IMR-90 (cell line): ENCODE results near the gene NIBAN1. TPM values are rescaled to one million over a fixed set of nuclear protein-coding genes. Genes with fewer than 3 reads are reported as not detected.
A peak's percentile ranks its signal among the peaks of the same experiment; 100 is the strongest.

Source experiments
- ATAC-seq: fragments of 200-7000 bp; cut with Tn5 transposase; 2 replicates; pipeline ENCODE4 v1.9.1; 2020; ENCODE audit warnings: low read depth, mild to moderate bottlenecking, moderate library complexity
- BruUV-seq: library from RNA; stranded (reverse); fragments of 400-500 nt; replicated peaks from 2 replicates; lab custom pipeline; 2021; lab: Mats Ljungman, UMichigan
- CTCF ChIA-PET: fragments of 300-600 bp; formaldehyde crosslinking; extraction: SDS; loops from one replicate; lab custom pipeline; 2021; ENCODE audit warnings: antibody characterized with exemption; lab: Yijun Ruan, JAX
- POLR2A ChIA-PET: fragments of 300-600 bp; sonication (Branson Sonifier 250); formaldehyde crosslinking; loops from one replicate; lab custom pipeline; 2022; ENCODE audit warnings: antibody characterized with exemption; ENCODE audit not compliant: unreplicated experiment; lab: Charles Lee
- DNase-seq: peaks from one replicate; pipeline ENCODE4 v3.0.0; 2013
- H2AFZ ChIP-seq: replicated peaks from 2 replicates; pipeline ENCODE3; 2013; ENCODE audit warnings: low read length, mild to moderate bottlenecking; ENCODE audit not compliant: poor library complexity
- H2AK5ac ChIP-seq: 2 replicates; pipeline ENCODE4 v1.6.1; 2013; ENCODE audit warnings: low read depth, low read length, inconsistent platforms
- H2AK9ac ChIP-seq: replicated peaks from 2 replicates; pipeline ENCODE3; 2013; ENCODE audit warnings: mild to moderate bottlenecking, low read depth, low read length, moderate library complexity; ENCODE audit not compliant: poor library complexity
- H2BK120ac ChIP-seq: 2 replicates; pipeline ENCODE4 v1.6.1; 2013; ENCODE audit warnings: low read depth, low read length, inconsistent platforms
- H2BK15ac ChIP-seq: 3 replicates; pipeline ENCODE4 v1.6.1; 2013; ENCODE audit warnings: low read depth, low read length, inconsistent platforms
- H2BK20ac ChIP-seq: 2 replicates; pipeline ENCODE4 v1.6.1; 2013; ENCODE audit warnings: low read depth, mild to moderate bottlenecking, inconsistent platforms, low read length, moderate library complexity
- H2BK5ac ChIP-seq: 2 replicates; pipeline ENCODE4 v1.6.1; 2013; ENCODE audit warnings: mild to moderate bottlenecking, low read depth, low read length, inconsistent platforms; ENCODE audit not compliant: poor library complexity, severe bottlenecking
- H3K14ac ChIP-seq: replicated peaks from 2 replicates; pipeline ENCODE4 v1.6.1; 2013; ENCODE audit warnings: low read depth, low read length, inconsistent platforms
- H3K18ac ChIP-seq: 2 replicates; pipeline ENCODE4 v1.6.1; 2013; ENCODE audit warnings: low read depth, low read length, control low read depth
- H3K23ac ChIP-seq: 2 replicates; pipeline ENCODE4 v1.6.1; 2013; ENCODE audit warnings: low read depth, low read length, inconsistent platforms
- H3K27ac ChIP-seq: 2 replicates; pipeline ENCODE4 v1.5.1; 2013; ENCODE audit warnings: mild to moderate bottlenecking, control low read depth, low read length; ENCODE audit not compliant: insufficient read depth
- H3K27me3 ChIP-seq: 2 replicates; pipeline ENCODE4 v1.6.1; 2013; ENCODE audit warnings: low read length; ENCODE audit not compliant: control insufficient read depth, insufficient read depth
- H3K36me3 ChIP-seq: 2 replicates; pipeline ENCODE4 v1.6.1; 2013; ENCODE audit warnings: low read length, mixed read lengths; ENCODE audit not compliant: control insufficient read depth, insufficient read depth
- H3K4ac ChIP-seq: 2 replicates; pipeline ENCODE4 v1.6.1; 2013; ENCODE audit warnings: low read depth, low read length, inconsistent platforms
- H3K4me1 ChIP-seq: 2 replicates; pipeline ENCODE4 v1.6.1; 2013; ENCODE audit warnings: low read length, mixed read lengths; ENCODE audit not compliant: control insufficient read depth, insufficient read depth
- H3K4me2 ChIP-seq: 2 replicates; pipeline ENCODE4 v1.6.1; 2013; ENCODE audit warnings: low read depth, mild to moderate bottlenecking, control low read depth, low read length, moderate library complexity
- H3K4me3 ChIP-seq: 2 replicates; pipeline ENCODE4 v1.5.1; 2013; ENCODE audit warnings: low read depth, mild to moderate bottlenecking, control low read depth, low read length, moderate library complexity; ENCODE audit not compliant: insufficient read depth
- H3K56ac ChIP-seq: 2 replicates; pipeline ENCODE4 v1.6.1; 2013; ENCODE audit warnings: low read length, inconsistent platforms; ENCODE audit not compliant: insufficient read depth; ENCODE audit errors: extremely low read depth
- H3K79me1 ChIP-seq, 2 experiments: 2 replicates each; pipeline ENCODE4 v1.6.1; 2013; ENCODE audit warnings: low read length in 2 of 2, inconsistent platforms in 1 of 2, low read depth in 1 of 2
- H3K9ac ChIP-seq: 2 replicates; pipeline ENCODE4 v1.6.1; 2013; ENCODE audit warnings: low read depth, low read length, control low read depth
- H3K9me1 ChIP-seq: 2 replicates; pipeline ENCODE4 v1.6.1; 2013; ENCODE audit warnings: low read length, inconsistent platforms; ENCODE audit not compliant: insufficient read depth
- H3K9me3 ChIP-seq: 2 replicates; pipeline ENCODE4 v1.6.1; 2013; ENCODE audit warnings: low read length; ENCODE audit not compliant: control insufficient read depth, insufficient read depth
- H4K20me1 ChIP-seq: 2 replicates; pipeline ENCODE4 v1.6.1; 2013; ENCODE audit warnings: low read length, inconsistent platforms; ENCODE audit not compliant: insufficient read depth
- H4K5ac ChIP-seq: 2 replicates; pipeline ENCODE4 v1.6.1; 2013; ENCODE audit warnings: mild to moderate bottlenecking, low read depth, low read length, control low read depth
- H4K8ac ChIP-seq, 2 experiments: 2 replicates each; pipeline ENCODE4 v1.6.1; 2013; ENCODE audit warnings: low read depth in 2 of 2, low read length in 2 of 2, control low read depth in 1 of 2, inconsistent platforms in 1 of 2
- H4K91ac ChIP-seq: 2 replicates; pipeline ENCODE4 v1.6.1; 2013; ENCODE audit warnings: low read depth, low read length, inconsistent platforms; ENCODE audit not compliant: insufficient read depth
- BHLHE40 ChIP-seq: fragments of 150-350 bp; IDR thresholded peaks from 2 replicates; pipeline ENCODE4 v1.6.1; 2016; ENCODE audit warnings: mild to moderate bottlenecking, low read depth, low read length
- CHD1 ChIP-seq: IDR thresholded peaks from 2 replicates; pipeline ENCODE4 v1.6.1; 2012; ENCODE audit warnings: low read depth, low read length, improper control_type of control experiment
- CTCF ChIP-seq: conservative IDR thresholded peaks from 2 replicates; pipeline ENCODE4 v1.5.1; 2012; ENCODE audit warnings: mild to moderate bottlenecking, low read depth, low read length, improper control_type of control experiment
- ELK1 ChIP-seq: fragments of 150-350 bp; IDR thresholded peaks from 2 replicates; pipeline ENCODE4 v1.6.1; 2016; ENCODE audit warnings: low read depth, mild to moderate bottlenecking, low read length, moderate library complexity, borderline replicate concordance
- FOS ChIP-seq: fragments of 150-350 bp; IDR thresholded peaks from 2 replicates; pipeline ENCODE4 v1.6.1; 2016; ENCODE audit warnings: low read depth, low read length
- MAFK ChIP-seq: IDR thresholded peaks from 2 replicates; pipeline ENCODE4 v1.6.1; 2012; ENCODE audit warnings: low read depth, low read length, improper control_type of control experiment
- MXI1 ChIP-seq: IDR thresholded peaks from 2 replicates; pipeline ENCODE4 v1.6.1; 2012; ENCODE audit warnings: low read depth, mild to moderate bottlenecking, low read length, moderate library complexity, borderline replicate concordance
- NFE2L2 ChIP-seq: fragments of 150-350 bp; IDR thresholded peaks from 2 replicates; pipeline ENCODE4 v1.6.1; 2016; ENCODE audit warnings: low read depth, mild to moderate bottlenecking, low read length
- POLR2A ChIP-seq: IDR thresholded peaks from 2 replicates; pipeline ENCODE4 v1.6.1; 2012; ENCODE audit warnings: mild to moderate bottlenecking, low read depth, low read length
- RAD21 ChIP-seq: IDR thresholded peaks from 2 replicates; pipeline ENCODE4 v1.6.1; 2012; ENCODE audit warnings: low read length, improper control_type of control experiment
- RCOR1 ChIP-seq: IDR thresholded peaks from 2 replicates; pipeline ENCODE4 v1.6.1; 2012; ENCODE audit warnings: mild to moderate bottlenecking, low read length, improper control_type of control experiment; ENCODE audit not compliant: insufficient replicate concordance
- RFX5 ChIP-seq: IDR thresholded peaks from 2 replicates; pipeline ENCODE4 v1.8.0; 2012; ENCODE audit warnings: low read depth, mild to moderate bottlenecking, low read length, moderate library complexity
- SMC3 ChIP-seq: fragments of 150-350 bp; IDR thresholded peaks from 2 replicates; pipeline ENCODE4 v1.6.1; 2016; ENCODE audit warnings: low read depth, mild to moderate bottlenecking, antibody characterized with exemption, low read length, moderate library complexity
- USF2 ChIP-seq: fragments of 150-350 bp; IDR thresholded peaks from 2 replicates; pipeline ENCODE4 v1.6.1; 2017; ENCODE audit warnings: mild to moderate bottlenecking, antibody characterized with exemption, low read length, low read depth
- WGBS, 2 experiments: methylation state at CpG; one replicate each; pipeline versions ENCODE4 v1.1.5 to v1.1.7; 2013; ENCODE audit warnings: missing lambda C conversion rate in 2 of 2; ENCODE audit not compliant: insufficient read length in 1 of 2; ENCODE audit errors: extremely low coverage in 2 of 2; 5-methylcytosine and 5-hydroxymethylcytosine counted together
- dilution Hi-C: fragments of 300-500 bp; cut with HindIII; formaldehyde crosslinking; loops from one replicate; pipeline ENCODE4 v1.14.3; 2018; ENCODE audit warnings: low sequenced_read_pairs; ENCODE audit not compliant: unreplicated experiment
- in situ Hi-C: fragments of 300-500 bp; cut with MboI; formaldehyde crosslinking; loops from 3 replicates; pipeline ENCODE4 v1.14.3; 2019; ENCODE audit warnings: low sequenced_read_pairs, inconsistent platforms, mixed read lengths
- intact Hi-C: fragments of 100-400 bp; cut with micrococcal nuclease; formaldehyde crosslinking; loops from 2 replicates; pipeline ENCODE4 v1.10.0; 2022
- polyA plus RNA-seq, 3 experiments: library from polyadenylated mRNA; depleted of rRNA; stranded (reverse); fragments of >200 nt; gene quantifications; 2 replicates each; pipeline ENCODE4 v1.2.3, GENCODE V29; 2012; ENCODE audit warnings: low replicate concordance in 1 of 3
- total RNA-seq: library from RNA; depleted of rRNA; stranded (reverse); fragments of >200 nt; gene quantifications from 2 replicates; pipeline ENCODE4 v1.2.3, GENCODE V29; 2012

The NIBAN1 gene
- total and polyA plus RNA-seq, 2 of the 4 experiments (the other 2 are of a cell fraction), result 4.0 to 10.0 TPM

- TF ChIP-seq USF2, result no peak
These were observed 21.9 kb downstream of the NIBAN1 start (continued) for GRCh38 chr1:184952428-184952827.

- Histone ChIP-seq H2AK9ac (no peak overlapping the region), H4K8ac (no peak overlapping the region), H3K36me3 (no peaks in the 10 kb centered on the region; the same call in 1 of the 2 replicates), H3K79me1 (peaks cover 5 to 35% of the 10 kb centered on the region in 2 experiments), H3K23ac (no peak overlapping the region), H3K27ac (no peak overlapping the region), H3K18ac (no peak overlapping the region), H4K5ac (no peak overlapping the region), H2BK15ac (no peak overlapping the region), H3K14ac (no peak overlapping the region), H3K4me3 (no peak overlapping the region), H2BK120ac (no peak overlapping the region), H2AFZ (no peak overlapping the region), H2BK20ac (no peak overlapping the region), H3K27me3 (no peaks in the 10 kb centered on the region), H3K9me1 (peaks cover under 1% of the 10 kb centered on the region), H3K9ac (no peak overlapping the region), H2BK5ac (no peak overlapping the region), H3K4me1 (no peaks in the 10 kb centered on the region), H3K9me3 (no peaks in the 10 kb centered on the region), H4K91ac (no peak overlapping the region), H3K56ac (no peak overlapping the region), H3K4me2 (no peak overlapping the region), H3K4ac (no peak overlapping the region), H4K20me1 (no peaks in the 10 kb centered on the region), H2AK5ac (peak overlapping the region; percentile 20; the same call in 1 of the 2 replicates)
- WGBS, 2 experiments, result no CpG with 5 or more reads among the region's 3 CpGs
- no peak for DNase-seq
- ChIA-PET POLR2A (no interaction called here), CTCF (no interaction called here)
- no peak for ATAC-seq
- in situ Hi-C loops (no loop called here), intact Hi-C loops (no loop called here), dilution Hi-C loops (no loop called here)
- BruUV-seq, result no TSS peak
- TF ChIP-seq POLR2A (no peak), BHLHE40 (no peak), RFX5 (no peak), RAD21 (no peak), SMC3 (no peak), ELK1 (no peak), CTCF (no peak), CHD1 (no peak), RCOR1 (no peak), NFE2L2 (no peak), FOS (no peak), MAFK (no peak), MXI1 (no peak)
These were observed 22.5 kb downstream of the NIBAN1 start for GRCh38 chr1:184951788-184952187.
